Suprapubic skin (tissue), 4 donors: ENCODE measurements around the gene SLAMF7.

Experiments used
- CTCF ChIP-seq, 2 donors: fragments of 200-600 bp in 1 of 2; fragments of 450-650 bp in 1 of 2; sonication (generic) in 1 of 2; IDR thresholded peaks; one replicate each; pipeline ENCODE4 v1.5.1; 2016 to 2019; ENCODE audit warnings: antibody characterized with exemption in 2 of 2, mild to moderate bottlenecking in 1 of 2, moderate library complexity in 1 of 2
- EP300 ChIP-seq: sonication (generic); formaldehyde crosslinking; IDR thresholded peaks from one replicate; pipeline ENCODE4 v1.6.1; 2017; ENCODE audit warnings: antibody characterized with exemption
- POLR2A ChIP-seq, 2 donors: fragments of 450-650 bp; IDR thresholded peaks; one replicate each; pipeline ENCODE4 v1.6.1; 2017; ENCODE audit warnings: antibody characterized with exemption in 2 of 2, mild to moderate bottlenecking in 2 of 2, moderate library complexity in 2 of 2
- POLR2AphosphoS5 ChIP-seq, 3 donors: sonication (generic); formaldehyde crosslinking; IDR thresholded peaks; one replicate each; pipeline ENCODE4 v1.6.1; 2017; ENCODE audit warnings: antibody characterized with exemption in 3 of 3

DNA sequence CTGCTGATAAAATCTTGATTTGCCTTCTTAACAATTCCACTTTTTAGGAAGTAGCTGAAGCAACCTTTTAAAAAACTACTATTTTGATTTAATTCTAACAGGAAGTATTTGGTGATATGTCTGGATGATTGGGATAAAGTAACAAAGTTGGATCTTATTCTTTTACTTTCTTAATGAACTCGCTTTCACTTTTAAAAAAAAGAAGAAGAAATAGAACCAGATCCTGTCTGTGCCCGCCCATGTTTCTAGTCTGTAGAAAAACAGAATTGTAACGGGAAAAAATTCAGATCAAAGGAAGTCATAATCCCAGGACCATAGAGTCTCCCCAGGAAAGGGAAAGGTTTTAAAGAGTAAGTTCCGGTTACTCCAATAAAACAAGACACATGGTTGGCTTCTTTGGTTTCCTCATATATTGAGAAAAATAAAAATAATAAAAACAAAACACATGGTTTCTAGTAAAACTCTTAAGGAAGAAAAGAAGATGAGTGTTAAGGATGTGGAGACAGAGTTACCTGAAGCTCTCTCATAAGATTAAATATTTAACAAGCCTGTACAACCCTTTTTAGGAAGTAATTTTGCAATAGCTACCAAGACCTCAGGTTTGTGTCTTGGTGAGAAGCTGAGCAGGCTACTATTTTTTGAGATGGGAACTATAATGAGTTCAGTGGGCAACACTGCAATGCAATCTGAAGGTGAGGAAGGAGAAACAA is 32.4 kb upstream of the SLAMF7 start:
- no peak for TF ChIP-seq POLR2AphosphoS5 (IDR thresholded peaks at IDR 0.05)
- TF ChIP-seq CTCF (IDR thresholded peaks at IDR 0.05) = no peak
- TF ChIP-seq POLR2A (IDR thresholded peaks at IDR 0.05) = no peak
- no peak for TF ChIP-seq EP300
